ENCODE measurements around the gene NAALADL2. TPM values are rescaled to one million over a fixed set of nuclear protein-coding genes. Genes with fewer than 3 reads are reported as not detected.

The NAALADL2 gene
- total and polyA plus RNA-seq, 2 of the 4 experiments (the other 2 are of a cell fraction), result 3.8 to 19.2 TPM

DNA sequence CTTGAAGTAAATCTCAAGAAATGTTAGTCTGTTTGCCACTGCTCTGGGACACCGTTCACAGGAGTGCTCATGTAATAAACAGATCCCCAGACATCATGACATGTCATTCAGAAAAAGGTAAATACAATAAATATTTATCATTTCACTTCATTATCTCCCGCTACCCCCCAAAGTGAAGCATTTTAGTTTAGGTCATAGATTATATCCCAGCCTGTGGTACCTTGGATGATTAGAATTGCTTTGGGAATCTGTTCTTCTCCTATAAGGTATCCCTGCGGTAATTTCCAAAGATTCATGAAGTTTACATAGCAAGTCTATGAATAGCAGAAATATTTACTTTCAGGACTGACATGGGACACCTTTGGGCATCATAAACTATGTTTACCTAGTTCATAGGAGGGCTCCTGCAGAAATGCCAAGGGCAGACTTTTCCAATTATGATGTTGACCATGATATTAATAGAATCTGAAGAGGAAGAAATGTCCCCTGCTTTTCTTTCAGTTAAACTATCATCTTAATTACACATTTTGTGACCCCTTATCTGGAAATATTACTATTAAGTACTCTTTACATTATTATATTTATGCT, 268.0 kb downstream of the NAALADL2 start:
- Histone ChIP-seq H3K4me3 (ENCODE audit: insufficient read depth, low read depth, low read length) (no peak overlapping the region), H3K9me3 (ENCODE audit: control insufficient read depth, insufficient read depth, low read length) (peaks cover 2% of the 10 kb centered on the region; the same call in 1 of the 2 replicates), H4K8ac (ENCODE audit: low read depth in 2 of 2, low read length in 2 of 2) (no peak overlapping the region), H2AK5ac (ENCODE audit: low read depth, low read length) (no peak overlapping the region), H3K9me1 (ENCODE audit: insufficient read depth, low read length) (no peaks in the 10 kb centered on the region), H2BK15ac (ENCODE audit: low read depth, low read length) (no peak overlapping the region), H3K9ac (ENCODE audit: low read depth, low read length) (no peak overlapping the region), H3K4ac (ENCODE audit: low read depth, low read length) (no peak overlapping the region), H4K5ac (ENCODE audit: low read depth, low read length) (no peak overlapping the region), H3K4me2 (ENCODE audit: low read depth, low read length) (no peak overlapping the region), H3K56ac (ENCODE audit: extremely low read depth, insufficient read depth, low read length) (no peak overlapping the region), H2AFZ (replicated peaks; ENCODE audit: low read length, poor library complexity) (no peak overlapping the region), H3K18ac (ENCODE audit: low read depth, low read length) (no peak overlapping the region), H2BK5ac (ENCODE audit: low read depth, low read length, poor library complexity, severe bottlenecking) (no peak overlapping the region), H3K23ac (ENCODE audit: low read depth, low read length) (no peak overlapping the region), H4K20me1 (ENCODE audit: insufficient read depth, low read length) (no peaks in the 10 kb centered on the region), H3K4me1 (ENCODE audit: control insufficient read depth, insufficient read depth, low read length) (no peaks in the 10 kb centered on the region), H3K79me1 (ENCODE audit: low read depth in 1 of 2, low read length in 2 of 2) (no peaks in the 10 kb centered on the region), H3K14ac (replicated peaks; ENCODE audit: low read depth, low read length) (no peak overlapping the region), H3K27ac (ENCODE audit: insufficient read depth, low read length) (no peak overlapping the region), H3K27me3 (ENCODE audit: control insufficient read depth, insufficient read depth, low read length) (no peaks in the 10 kb centered on the region), H2BK120ac (ENCODE audit: low read depth, low read length) (no peak overlapping the region), H2AK9ac (replicated peaks; ENCODE audit: low read depth, low read length, poor library complexity) (no peak overlapping the region), H4K91ac (ENCODE audit: insufficient read depth, low read depth, low read length) (no peak overlapping the region), H3K36me3 (ENCODE audit: control insufficient read depth, insufficient read depth, low read length) (no peaks in the 10 kb centered on the region), H2BK20ac (ENCODE audit: low read depth, low read length) (no peak overlapping the region)
- no CpG with 5 or more reads among the region's 3 CpGs for WGBS, 2 experiments (ENCODE audit: extremely low coverage in 2 of 2, insufficient read length in 1 of 2)
- ChIA-PET POLR2A (ENCODE audit: unreplicated experiment) (no interaction called here), CTCF (no interaction called here)
- ATAC-seq (ENCODE audit: low read depth), result no peak
- in situ Hi-C loops (cut with MboI; ENCODE audit: low sequenced_read_pairs) (no loop called here), dilution Hi-C loops (cut with HindIII; ENCODE audit: low sequenced_read_pairs, unreplicated experiment) (no loop called here), intact Hi-C loops (cut with micrococcal nuclease) (no loop called here)
- DNase-seq, result no peak
- TF ChIP-seq FOS (IDR thresholded peaks at IDR 0.05; ENCODE audit: low read depth, low read length) (no peak), CTCF (conservative IDR thresholded peaks at IDR 0.05; ENCODE audit: low read depth, low read length) (no peak), CEBPB (IDR thresholded peaks at IDR 0.05; ENCODE audit: low read depth, low read length) (no peak), MAFK (IDR thresholded peaks at IDR 0.05; ENCODE audit: low read depth, low read length) (no peak), POLR2A (IDR thresholded peaks at IDR 0.05; ENCODE audit: low read depth, low read length) (no peak), RCOR1 (IDR thresholded peaks at IDR 0.05; ENCODE audit: insufficient replicate concordance, low read length) (no peak), RFX5 (IDR thresholded peaks at IDR 0.05; ENCODE audit: low read depth, low read length) (no peak)
- TF ChIP-seq, protein P1, sequence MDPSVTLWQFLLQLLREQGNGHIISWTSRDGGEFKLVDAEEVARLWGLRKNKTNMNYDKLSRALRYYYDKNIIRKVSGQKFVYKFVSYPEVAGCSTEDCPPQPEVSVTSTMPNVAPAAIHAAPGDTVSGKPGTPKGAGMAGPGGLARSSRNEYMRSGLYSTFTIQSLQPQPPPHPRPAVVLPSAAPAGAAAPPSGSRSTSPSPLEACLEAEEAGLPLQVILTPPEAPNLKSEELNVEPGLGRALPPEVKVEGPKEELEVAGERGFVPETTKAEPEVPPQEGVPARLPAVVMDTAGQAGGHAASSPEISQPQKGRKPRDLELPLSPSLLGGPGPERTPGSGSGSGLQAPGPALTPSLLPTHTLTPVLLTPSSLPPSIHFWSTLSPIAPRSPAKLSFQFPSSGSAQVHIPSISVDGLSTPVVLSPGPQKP (IDR thresholded peaks at IDR 0.05; ENCODE audit: borderline replicate concordance, low read depth, low read length), result no peak
- TF ChIP-seq, protein P2, sequence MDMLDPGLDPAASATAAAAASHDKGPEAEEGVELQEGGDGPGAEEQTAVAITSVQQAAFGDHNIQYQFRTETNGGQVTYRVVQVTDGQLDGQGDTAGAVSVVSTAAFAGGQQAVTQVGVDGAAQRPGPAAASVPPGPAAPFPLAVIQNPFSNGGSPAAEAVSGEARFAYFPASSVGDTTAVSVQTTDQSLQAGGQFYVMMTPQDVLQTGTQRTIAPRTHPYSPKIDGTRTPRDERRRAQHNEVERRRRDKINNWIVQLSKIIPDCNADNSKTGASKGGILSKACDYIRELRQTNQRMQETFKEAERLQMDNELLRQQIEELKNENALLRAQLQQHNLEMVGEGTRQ (IDR thresholded peaks at IDR 0.05; ENCODE audit: low read depth, low read length), result no peak
- no TSS peak for BruUV-seq (replicated peaks)

All from IMR-90 (cell line).